ENCODE measurements around the gene SMPD4.
"Not testable (repeated sequence)": the region's sequence is repeated elsewhere in the genome, so short reads cannot be mapped to it uniquely, and the experiment has no call there.

- TF ChIP-seq, protein P1, sequence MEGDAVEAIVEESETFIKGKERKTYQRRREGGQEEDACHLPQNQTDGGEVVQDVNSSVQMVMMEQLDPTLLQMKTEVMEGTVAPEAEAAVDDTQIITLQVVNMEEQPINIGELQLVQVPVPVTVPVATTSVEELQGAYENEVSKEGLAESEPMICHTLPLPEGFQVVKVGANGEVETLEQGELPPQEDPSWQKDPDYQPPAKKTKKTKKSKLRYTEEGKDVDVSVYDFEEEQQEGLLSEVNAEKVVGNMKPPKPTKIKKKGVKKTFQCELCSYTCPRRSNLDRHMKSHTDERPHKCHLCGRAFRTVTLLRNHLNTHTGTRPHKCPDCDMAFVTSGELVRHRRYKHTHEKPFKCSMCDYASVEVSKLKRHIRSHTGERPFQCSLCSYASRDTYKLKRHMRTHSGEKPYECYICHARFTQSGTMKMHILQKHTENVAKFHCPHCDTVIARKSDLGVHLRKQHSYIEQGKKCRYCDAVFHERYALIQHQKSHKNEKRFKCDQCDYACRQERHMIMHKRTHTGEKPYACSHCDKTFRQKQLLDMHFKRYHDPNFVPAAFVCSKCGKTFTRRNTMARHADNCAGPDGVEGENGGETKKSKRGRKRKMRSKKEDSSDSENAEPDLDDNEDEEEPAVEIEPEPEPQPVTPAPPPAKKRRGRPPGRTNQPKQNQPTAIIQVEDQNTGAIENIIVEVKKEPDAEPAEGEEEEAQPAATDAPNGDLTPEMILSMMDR (conservative IDR thresholded peaks at IDR 0.05), result not testable (repeated sequence)
- not testable (repeated sequence) for TF ChIP-seq ZFX (IDR thresholded peaks at IDR 0.05)
These were observed 52.1 kb downstream of the SMPD4 start, which contains the start of gene POTEF for GRCh38 chr2:130129120-130129829.

Measured in C4-2B (cell line).